Stimulated activated effector memory CD8-positive, alpha-beta T cell treated with anti-CD3 and anti-CD28 coated beads, Interleukin-12 subunit alpha, Interleukin-12 subunit beta, amount 100 ng/mL, for 72 hours (primary cell): ENCODE measurements around the gene GCDH.
"Not testable (repeated sequence)": the region's sequence is repeated elsewhere in the genome, so short reads cannot be mapped to it uniquely, and the experiment has no call there.

Source experiments
- ATAC-seq: fragments of 150-1000 bp; cut with Tn5 transposase; 2 replicates; pipeline ENCODE4 v1.10.0; 2021
- DNase-seq, 2 donors: peaks; one replicate each; pipeline ENCODE4 v3.0.0; 2021 to 2022; ENCODE audit warnings: low spot score in 2 of 2
- H3K27ac Mint-ChIP-seq: one replicate; pipeline ENCODE4 v1.8.0; 2022; ENCODE audit warnings: mild to moderate bottlenecking, mixed read lengths
- H3K36me3 Mint-ChIP-seq: one replicate; pipeline ENCODE4 v1.8.0; 2022; ENCODE audit warnings: mild to moderate bottlenecking, mixed read lengths
- H3K4me1 Mint-ChIP-seq: one replicate; pipeline ENCODE4 v1.8.0; 2022; ENCODE audit warnings: mixed read lengths
- H3K4me3 Mint-ChIP-seq: one replicate; pipeline ENCODE4 v1.8.0; 2022; ENCODE audit warnings: mild to moderate bottlenecking, mixed read lengths
- H3K9me3 Mint-ChIP-seq: one replicate; pipeline ENCODE4 v1.8.0; 2022; ENCODE audit warnings: mixed read lengths

GCDH gene

GRCh38 chr19:12884926-12885748 is 5.8 kb upstream of the GCDH start:
- ATAC-seq (peak; percentile 78), DNase-seq (peak; percentile 81 to 95)
- H3K4me3 Mint-ChIP-seq: peak overlapping the region; percentile 91
- H3K27ac Mint-ChIP-seq: peak overlapping the region; percentile 92
- H3K4me1 Mint-ChIP-seq: peaks cover 33% of the 10 kb centered on the region
- H3K9me3 Mint-ChIP-seq: no peaks in the 10 kb centered on the region
- peaks cover 12% of the 10 kb centered on the region for H3K36me3 Mint-ChIP-seq

- no peak overlapping the region for H3K27ac Mint-ChIP-seq
- ATAC-seq (peak; percentile 49), DNase-seq (no peak)
- peaks cover 15% of the 10 kb centered on the region for H3K36me3 Mint-ChIP-seq
- H3K9me3 Mint-ChIP-seq: no peaks in the 10 kb centered on the region
- peaks cover 34% of the 10 kb centered on the region for H3K4me1 Mint-ChIP-seq
- H3K4me3 Mint-ChIP-seq: peak overlapping the region; percentile 91
Measured at GRCh38 chr19:12885749-12886650, 5.0 kb upstream of the GCDH start.

GRCh38 chr19:12886651-12886968 is 4.3 kb upstream of the GCDH start:
- ATAC-seq (no peak), DNase-seq (no peak)
- Mint-ChIP-seq H3K27ac (no peak overlapping the region), H3K4me3 (peak overlapping the region; percentile 91), H3K36me3 (peaks cover 19% of the 10 kb centered on the region), H3K4me1 (peaks cover 38% of the 10 kb centered on the region), H3K9me3 (no peaks in the 10 kb centered on the region)

GRCh38 chr19:12886969-12887747 is 3.8 kb upstream of the GCDH start, which contains the start of gene KLF1:
KLF1 (minus strand) TSS chr19:12887201; CDS start chr19:12887140, 61 bp downstream.
- no peaks in the 10 kb centered on the region for H3K9me3 Mint-ChIP-seq
- H3K4me1 Mint-ChIP-seq: peaks cover 41% of the 10 kb centered on the region
- H3K4me3 Mint-ChIP-seq: peak within 1 kb of the TSS; percentile 91
- H3K36me3 Mint-ChIP-seq: peaks cover 18% of the 10 kb centered on the region
- no peak within 1 kb of the TSS for H3K27ac Mint-ChIP-seq
- ATAC-seq (no peak), DNase-seq (no peak)

GRCh38 chr19:12888006-12888603 is 2.9 kb upstream of the GCDH start:
- DNase-seq (no peak), ATAC-seq (no peak)
- H3K9me3 Mint-ChIP-seq: no peaks in the 10 kb centered on the region
- H3K4me1 Mint-ChIP-seq: peaks cover 37% of the 10 kb centered on the region
- peaks cover 13% of the 10 kb centered on the region for H3K36me3 Mint-ChIP-seq
- H3K27ac Mint-ChIP-seq: no peak overlapping the region
- H3K4me3 Mint-ChIP-seq: no peak overlapping the region

GRCh38 chr19:12890299-12890786 is 617 bp upstream of the GCDH start:
- H3K36me3 Mint-ChIP-seq: peaks cover 28% of the 10 kb centered on the region
- peak overlapping the region; percentile 95 for H3K27ac Mint-ChIP-seq
- DNase-seq, ATAC-seq, H3K9me3 Mint-ChIP-seq: not testable (repeated sequence)
- H3K4me3 Mint-ChIP-seq: peak overlapping the region; percentile 99
- H3K4me1 Mint-ChIP-seq: peaks cover 27% of the 10 kb centered on the region

GRCh38 chr19:12891553-12892021 is 627 bp downstream of the GCDH start:
- Mint-ChIP-seq H3K4me1 (peaks cover 22% of the 10 kb centered on the region), H3K27ac (peak overlapping the region; percentile 95), H3K9me3 (no peaks in the 10 kb centered on the region), H3K36me3 (peaks cover 36% of the 10 kb centered on the region), H3K4me3 (peak overlapping the region; percentile 99)
- no peak for ATAC-seq
- DNase-seq: no peak

GRCh38 chr19:12893582-12893981 is 2.6 kb downstream of the GCDH start:
- Mint-ChIP-seq H3K4me1 (peaks cover 20% of the 10 kb centered on the region), H3K27ac (no peak overlapping the region), H3K4me3 (peak overlapping the region; percentile 99), H3K9me3 (no peaks in the 10 kb centered on the region), H3K36me3 (peaks cover 47% of the 10 kb centered on the region)
- DNase-seq: no peak
- no peak for ATAC-seq

- ATAC-seq: no peak
- Mint-ChIP-seq H3K4me1 (peaks cover 16% of the 10 kb centered on the region), H3K9me3 (no peaks in the 10 kb centered on the region), H3K4me3 (no peak overlapping the region), H3K27ac (no peak overlapping the region), H3K36me3 (peaks cover 63% of the 10 kb centered on the region)
- DNase-seq: no peak
Measured at GRCh38 chr19:12896460-12896859, 5.5 kb downstream of the GCDH start.

GRCh38 chr19:12899891-12900518 is 9.0 kb downstream of the GCDH start:
- Mint-ChIP-seq H3K4me1 (peaks cover 9% of the 10 kb centered on the region), H3K9me3 (no peaks in the 10 kb centered on the region), H3K36me3 (peaks cover 47% of the 10 kb centered on the region), H3K4me3 (peak overlapping the region; percentile 42), H3K27ac (peak overlapping the region; percentile 89)
- DNase-seq (peak in 1 of 2 donors; percentile 87), ATAC-seq (peak; percentile 94)

- H3K27ac Mint-ChIP-seq: no peak overlapping the region
Measured at GRCh38 chr19:12907166-12907565, 16.2 kb downstream of the GCDH start.

GRCh38 chr19:12912571-12912970 is 21.6 kb downstream of the GCDH start:
- Mint-ChIP-seq H3K9me3 (no peaks in the 10 kb centered on the region), H3K27ac (peak overlapping the region; percentile 24), H3K4me3 (no peak overlapping the region), H3K4me1 (peaks cover 14% of the 10 kb centered on the region), H3K36me3 (peaks cover under 1% of the 10 kb centered on the region)
- ATAC-seq (no peak), DNase-seq (no peak)

More at GRCh38 chr19:12907166-12907565, 16.2 kb downstream of the GCDH start:
- no peak overlapping the region for H3K4me3 Mint-ChIP-seq
- no peak for ATAC-seq
- peaks cover 7% of the 10 kb centered on the region for H3K4me1 Mint-ChIP-seq
- DNase-seq: no peak
- H3K9me3 Mint-ChIP-seq: no peaks in the 10 kb centered on the region
- no peaks in the 10 kb centered on the region for H3K36me3 Mint-ChIP-seq

GRCh38 chr19:12913011-12913561 is 22.1 kb downstream of the GCDH start:
- DNase-seq (no peak), ATAC-seq (no peak)
- peak overlapping the region; percentile 82 for H3K27ac Mint-ChIP-seq

More at GRCh38 chr19:12913011-12913561, 22.1 kb downstream of the GCDH start:
- H3K4me3 Mint-ChIP-seq: no peak overlapping the region
- H3K4me1 Mint-ChIP-seq: peaks cover 14% of the 10 kb centered on the region
- no peaks in the 10 kb centered on the region for H3K9me3 Mint-ChIP-seq
- peaks cover 5% of the 10 kb centered on the region for H3K36me3 Mint-ChIP-seq
